Smooth muscle cell (in vitro differentiated cells): ENCODE measurements around the gene TMEM250. TPM values are rescaled to one million over a fixed set of nuclear protein-coding genes. Genes with fewer than 3 reads are reported as not detected.

Source experiments
- DNase-seq: peaks from one replicate; lab custom pipeline; 2025; ENCODE audit not compliant: unreplicated experiment; lab: John Stamatoyannopoulos, UW
- H2AFZ ChIP-seq: fragments of 200-600 bp; sonication (generic); 2 replicates; pipeline ENCODE4 v1.6.0; 2016; ENCODE audit warnings: antibody characterized with exemption, low read depth, mild to moderate bottlenecking
- H3F3A ChIP-seq: fragments of 200-600 bp; sonication (generic); 2 replicates; pipeline ENCODE4 v1.6.0; 2017; ENCODE audit warnings: antibody characterized with exemption, low read depth
- H3K27ac ChIP-seq: fragments of 200-600 bp; sonication (generic); 2 replicates; pipeline ENCODE4 v1.5.1; 2016; ENCODE audit warnings: low read depth, mild to moderate bottlenecking
- H3K27me3 ChIP-seq: fragments of 200-600 bp; sonication (generic); 2 replicates; pipeline ENCODE4 v1.6.1; 2016; ENCODE audit warnings: low read depth, mild to moderate bottlenecking
- H3K36me3 ChIP-seq: fragments of 200-600 bp; sonication (generic); 2 replicates; pipeline ENCODE4 v1.5.1; 2016; ENCODE audit warnings: low read depth
- H3K4me1 ChIP-seq: fragments of 200-600 bp; sonication (generic); 2 replicates; pipeline ENCODE4 v1.5.1; 2016; ENCODE audit warnings: low read depth
- H3K4me2 ChIP-seq: fragments of 200-600 bp; sonication (generic); 2 replicates; pipeline ENCODE4 v1.6.0; 2016; ENCODE audit warnings: mild to moderate bottlenecking
- H3K4me3 ChIP-seq: fragments of 200-600 bp; sonication (generic); 2 replicates; pipeline ENCODE4 v1.5.1; 2016; ENCODE audit warnings: mild to moderate bottlenecking
- H3K79me2 ChIP-seq: fragments of 200-600 bp; sonication (generic); 2 replicates; pipeline ENCODE4 v1.6.0; 2016; ENCODE audit warnings: low read depth, mild to moderate bottlenecking
- H3K9ac ChIP-seq: fragments of 200-600 bp; sonication (generic); 2 replicates; pipeline ENCODE4 v1.6.0; 2016; ENCODE audit warnings: low read depth
- H3K9me3 ChIP-seq: fragments of 200-600 bp; sonication (generic); replicated peaks from 2 replicates; pipeline ENCODE4 v1.5.1; 2016; ENCODE audit warnings: low read depth
- H4K20me1 ChIP-seq: fragments of 200-600 bp; sonication (generic); 2 replicates; pipeline ENCODE4 v1.6.0; 2016; ENCODE audit warnings: low read depth
- CTCF ChIP-seq: fragments of 200-600 bp; sonication (generic); IDR thresholded peaks from 2 replicates; pipeline ENCODE4 v1.5.1; 2017; ENCODE audit warnings: borderline replicate concordance, mild to moderate bottlenecking, antibody characterized with exemption; ENCODE audit not compliant: insufficient read depth, poor library complexity, severe bottlenecking
- WGBS: methylation state at CpG from one replicate; pipeline ENCODE4 v1.1.7; 2016; ENCODE audit warnings: low lambda C conversion rate; 5-methylcytosine and 5-hydroxymethylcytosine counted together
- polyA plus RNA-seq: library from polyadenylated mRNA; unstranded; fragments of >200 nt; fragmentation: Nextera tagmentation; extraction: Ambion mirVana; gene quantifications from 2 replicates; pipeline ENCODE4 v1.2.1, GENCODE V29; 2016
- total RNA-seq: library from RNA; depleted of rRNA; stranded (reverse); fragments of >200 nt; gene quantifications from 2 replicates; pipeline ENCODE4 v1.2.3, GENCODE V29; 2014

Gene TMEM250
- total and polyA plus RNA-seq, 2 experiments from 2014 or later, result 26.7 to 38.2 TPM

- H3K9ac ChIP-seq, result no peak overlapping the region
- H3K27me3 ChIP-seq, result no peaks in the 10 kb centered on the region
- no peak for TF ChIP-seq CTCF
- no peaks in the 10 kb centered on the region for H3K4me1 ChIP-seq
- no peak overlapping the region for H3K4me3 ChIP-seq
- H3K79me2 ChIP-seq, result peaks cover 95% of the 10 kb centered on the region
- no peak overlapping the region for H2AFZ ChIP-seq
- no peaks in the 10 kb centered on the region for H3K36me3 ChIP-seq
- no peak overlapping the region for H3K4me2 ChIP-seq
- H3K9me3 ChIP-seq, result no peaks in the 10 kb centered on the region
- 75% methylated on average over 16 of the region's 16 CpGs for WGBS
- peaks cover 98% of the 10 kb centered on the region for H4K20me1 ChIP-seq
- no peak overlapping the region for H3K27ac ChIP-seq
- DNase-seq, result no peak
- H3F3A ChIP-seq, result no peaks in the 10 kb centered on the region
These were observed 39.3 kb downstream of the TMEM250 start for GRCh38 chr9:136079211-136079915.

GRCh38 chr9:136078498-136079011, 40.1 kb downstream of the TMEM250 start:
- H3K79me2 ChIP-seq, result peaks cover 95% of the 10 kb centered on the region
- H3K36me3 ChIP-seq, result no peaks in the 10 kb centered on the region
- no peaks in the 10 kb centered on the region for H3K27me3 ChIP-seq
- 93% methylated on average over 27 of the region's 27 CpGs for WGBS
- no peaks in the 10 kb centered on the region for H3F3A ChIP-seq
- peaks cover 98% of the 10 kb centered on the region for H4K20me1 ChIP-seq
- no peaks in the 10 kb centered on the region for H3K9me3 ChIP-seq
- TF ChIP-seq CTCF, result no peak
- no peak overlapping the region for H3K9ac ChIP-seq
- H3K27ac ChIP-seq, result no peak overlapping the region
- no peak overlapping the region for H3K4me2 ChIP-seq
- no peak overlapping the region for H3K4me3 ChIP-seq
- H2AFZ ChIP-seq, result no peak overlapping the region
- no peak for DNase-seq
- H3K4me1 ChIP-seq, result no peaks in the 10 kb centered on the region

- Histone ChIP-seq H3K27ac (no peak overlapping the region), H3K4me2 (no peak overlapping the region), H3K9me3 (no peaks in the 10 kb centered on the region), H2AFZ (no peak overlapping the region), H3K4me1 (no peaks in the 10 kb centered on the region), H3K9ac (no peak overlapping the region), H3F3A (no peaks in the 10 kb centered on the region), H3K79me2 (peaks cover 95% of the 10 kb centered on the region), H3K27me3 (no peaks in the 10 kb centered on the region), H3K4me3 (no peak overlapping the region), H4K20me1 (peaks cover 98% of the 10 kb centered on the region), H3K36me3 (no peaks in the 10 kb centered on the region)
- 92% methylated on average over 12 of the region's 12 CpGs for WGBS
- TF ChIP-seq CTCF, result no peak
- DNase-seq, result no peak
These were observed 40.7 kb downstream of the TMEM250 start for GRCh38 chr9:136078024-136078423.

GRCh38 chr9:136077491-136077890, 41.2 kb downstream of the TMEM250 start:
- H3K79me2 ChIP-seq, result peaks cover 95% of the 10 kb centered on the region
- no peak for TF ChIP-seq CTCF
- H3K4me1 ChIP-seq, result no peaks in the 10 kb centered on the region
- no peak overlapping the region for H3K27ac ChIP-seq
- no peaks in the 10 kb centered on the region for H3K27me3 ChIP-seq
- DNase-seq, result no peak
- no peaks in the 10 kb centered on the region for H3F3A ChIP-seq
- peaks cover 98% of the 10 kb centered on the region for H4K20me1 ChIP-seq
- H3K4me2 ChIP-seq, result no peak overlapping the region
- no peak overlapping the region for H2AFZ ChIP-seq
- no peak overlapping the region for H3K9ac ChIP-seq
- 88% methylated on average over 8 of the region's 8 CpGs for WGBS
- no peak overlapping the region for H3K4me3 ChIP-seq
- H3K9me3 ChIP-seq, result no peaks in the 10 kb centered on the region
- no peaks in the 10 kb centered on the region for H3K36me3 ChIP-seq
